Suprapubic skin (tissue), 4 donors: ENCODE data around the gene CSRNP3. TPM values are rescaled to one million over a fixed set of nuclear protein-coding genes. Genes with fewer than 3 reads are reported as not detected.

Source experiments
- DNase-seq, 2 donors: peaks; one replicate each; pipeline ENCODE4 v3.0.0-alpha.2; 2019; ENCODE audit warnings: low spot score in 2 of 2
- H3K27ac ChIP-seq: fragments of 200-600 bp; sonication (generic); one replicate; pipeline ENCODE4 v1.5.1; 2019
- H3K27me3 ChIP-seq: fragments of 200-600 bp; sonication (generic); one replicate; pipeline ENCODE4 v1.5.1; 2019
- H3K36me3 ChIP-seq: fragments of 200-600 bp; sonication (generic); one replicate; pipeline ENCODE4 v1.5.1; 2019
- H3K4me1 ChIP-seq: fragments of 200-600 bp; sonication (generic); one replicate; pipeline ENCODE4 v1.5.1; 2019
- H3K4me3 ChIP-seq: fragments of 200-600 bp; sonication (generic); one replicate; pipeline ENCODE4 v1.5.1; 2019; ENCODE audit warnings: mild to moderate bottlenecking
- H3K9me3 ChIP-seq: fragments of 200-600 bp; sonication (generic); one replicate; pipeline ENCODE4 v1.5.1; 2019
- EP300 ChIP-seq: sonication (generic); formaldehyde crosslinking; IDR thresholded peaks from one replicate; pipeline ENCODE4 v1.6.1; 2017; ENCODE audit warnings: antibody characterized with exemption
- POLR2A ChIP-seq, 2 donors: fragments of 450-650 bp; IDR thresholded peaks; one replicate each; pipeline ENCODE4 v1.6.1; 2017; ENCODE audit warnings: antibody characterized with exemption in 2 of 2, mild to moderate bottlenecking in 2 of 2, moderate library complexity in 2 of 2
- POLR2AphosphoS5 ChIP-seq, 3 donors: sonication (generic); formaldehyde crosslinking; IDR thresholded peaks; one replicate each; pipeline ENCODE4 v1.6.1; 2017; ENCODE audit warnings: antibody characterized with exemption in 3 of 3
- WGBS: methylation state at CpG from one replicate; pipeline ENCODE4 v1.1.5; 2018; 5-methylcytosine and 5-hydroxymethylcytosine counted together
- total RNA-seq, 4 donors: library from RNA; depleted of rRNA; stranded (reverse); fragments of >200 nt; gene quantifications; one replicate each; pipeline ENCODE4 v1.1.0, GENCODE V29; 2016
- TF ChIP-seq, protein P1 (sequence below), 2 donors: fragments of 200-600 bp in 1 of 2; fragments of 450-650 bp in 1 of 2; sonication (generic) in 1 of 2; IDR thresholded peaks; one replicate each; pipeline ENCODE4 v1.5.1; 2016 to 2019; ENCODE audit warnings: antibody characterized with exemption in 2 of 2, mild to moderate bottlenecking in 1 of 2, moderate library complexity in 1 of 2

The CSRNP3 gene
- total RNA-seq, 4 donors from 2014 or later: 1.3 to 7.2 (median 4.3) TPM

DNA sequence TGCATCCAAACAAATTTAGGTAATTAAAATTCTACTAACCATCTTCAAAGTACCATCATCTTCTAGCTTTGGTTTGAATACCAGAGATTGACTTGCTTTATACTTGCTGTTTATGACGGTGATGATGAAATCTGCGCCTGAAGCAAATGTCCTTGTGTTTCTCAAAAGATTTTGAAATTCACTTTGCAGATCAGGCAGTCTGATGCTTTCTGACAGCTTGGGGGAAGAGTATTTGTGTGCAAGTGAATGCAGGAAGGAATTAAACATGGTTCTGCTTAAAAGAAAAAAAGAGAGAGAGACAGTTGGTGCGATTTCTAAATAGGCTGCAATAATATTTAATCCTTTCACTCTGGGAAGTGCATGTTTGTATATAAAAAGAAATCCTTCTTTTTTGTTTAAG is 29.6 kb downstream of the CSRNP3 start:
- no peaks in the 10 kb centered on the region for H3K36me3 ChIP-seq
- H3K27ac ChIP-seq: no peak overlapping the region
- H3K27me3 ChIP-seq: no peaks in the 10 kb centered on the region
- no peaks in the 10 kb centered on the region for H3K9me3 ChIP-seq
- DNase-seq: no peak
- H3K4me3 ChIP-seq: no peak overlapping the region
- 87% methylated on average over 3 of the region's 3 CpGs for WGBS
- H3K4me1 ChIP-seq: no peaks in the 10 kb centered on the region
- no peak for TF ChIP-seq EP300
- TF ChIP-seq POLR2A (IDR thresholded peaks at IDR 0.05): no peak
- TF ChIP-seq, protein P1, sequence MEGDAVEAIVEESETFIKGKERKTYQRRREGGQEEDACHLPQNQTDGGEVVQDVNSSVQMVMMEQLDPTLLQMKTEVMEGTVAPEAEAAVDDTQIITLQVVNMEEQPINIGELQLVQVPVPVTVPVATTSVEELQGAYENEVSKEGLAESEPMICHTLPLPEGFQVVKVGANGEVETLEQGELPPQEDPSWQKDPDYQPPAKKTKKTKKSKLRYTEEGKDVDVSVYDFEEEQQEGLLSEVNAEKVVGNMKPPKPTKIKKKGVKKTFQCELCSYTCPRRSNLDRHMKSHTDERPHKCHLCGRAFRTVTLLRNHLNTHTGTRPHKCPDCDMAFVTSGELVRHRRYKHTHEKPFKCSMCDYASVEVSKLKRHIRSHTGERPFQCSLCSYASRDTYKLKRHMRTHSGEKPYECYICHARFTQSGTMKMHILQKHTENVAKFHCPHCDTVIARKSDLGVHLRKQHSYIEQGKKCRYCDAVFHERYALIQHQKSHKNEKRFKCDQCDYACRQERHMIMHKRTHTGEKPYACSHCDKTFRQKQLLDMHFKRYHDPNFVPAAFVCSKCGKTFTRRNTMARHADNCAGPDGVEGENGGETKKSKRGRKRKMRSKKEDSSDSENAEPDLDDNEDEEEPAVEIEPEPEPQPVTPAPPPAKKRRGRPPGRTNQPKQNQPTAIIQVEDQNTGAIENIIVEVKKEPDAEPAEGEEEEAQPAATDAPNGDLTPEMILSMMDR (IDR thresholded peaks at IDR 0.05): no peak
- no peak for TF ChIP-seq POLR2AphosphoS5 (IDR thresholded peaks at IDR 0.05)

DNA sequence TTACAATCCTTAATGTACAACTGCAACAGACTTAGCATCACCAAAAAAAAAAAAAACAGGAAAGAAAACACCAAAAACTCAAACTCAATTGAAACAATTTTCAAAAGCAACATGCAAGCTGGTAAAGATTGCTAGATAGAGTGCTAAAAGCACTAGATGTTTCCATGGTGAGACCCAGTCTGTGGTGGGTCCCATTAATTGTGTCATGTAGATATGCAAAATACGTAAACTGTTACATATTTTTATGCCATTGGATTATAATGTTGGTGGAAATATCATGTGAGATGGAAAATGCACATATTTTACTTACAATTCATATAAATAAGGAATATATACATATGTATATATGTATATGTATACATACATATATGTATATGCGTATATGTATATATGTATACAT is 30.5 kb downstream of the CSRNP3 start:
- whole genome bisulfite sequencing: 100% methylated on average over 2 of the region's 2 CpGs
- TF ChIP-seq, protein P1 (IDR thresholded peaks at IDR 0.05): no peak
- no peak for TF ChIP-seq POLR2A (IDR thresholded peaks at IDR 0.05)
- TF ChIP-seq POLR2AphosphoS5 (IDR thresholded peaks at IDR 0.05): no peak
- TF ChIP-seq EP300: no peak
- Histone ChIP-seq H3K27ac (no peak overlapping the region), H3K9me3 (no peaks in the 10 kb centered on the region), H3K4me1 (no peaks in the 10 kb centered on the region), H3K36me3 (no peaks in the 10 kb centered on the region), H3K4me3 (no peak overlapping the region), H3K27me3 (no peaks in the 10 kb centered on the region)
- no peak for DNase-seq

- Histone ChIP-seq H3K4me1 (no peaks in the 10 kb centered on the region), H3K9me3 (no peaks in the 10 kb centered on the region), H3K27me3 (no peaks in the 10 kb centered on the region), H3K4me3 (no peak overlapping the region), H3K27ac (no peak overlapping the region), H3K36me3 (no peaks in the 10 kb centered on the region)
- no peak for DNase-seq
- no peak for TF ChIP-seq POLR2AphosphoS5 (IDR thresholded peaks at IDR 0.05)
- TF ChIP-seq POLR2A (IDR thresholded peaks at IDR 0.05): no peak
- TF ChIP-seq EP300: no peak
- TF ChIP-seq, protein P1 (IDR thresholded peaks at IDR 0.05): no peak
These were observed 31.3 kb downstream of the CSRNP3 start for GRCh38 chr2:165500816-165501215.

DNA sequence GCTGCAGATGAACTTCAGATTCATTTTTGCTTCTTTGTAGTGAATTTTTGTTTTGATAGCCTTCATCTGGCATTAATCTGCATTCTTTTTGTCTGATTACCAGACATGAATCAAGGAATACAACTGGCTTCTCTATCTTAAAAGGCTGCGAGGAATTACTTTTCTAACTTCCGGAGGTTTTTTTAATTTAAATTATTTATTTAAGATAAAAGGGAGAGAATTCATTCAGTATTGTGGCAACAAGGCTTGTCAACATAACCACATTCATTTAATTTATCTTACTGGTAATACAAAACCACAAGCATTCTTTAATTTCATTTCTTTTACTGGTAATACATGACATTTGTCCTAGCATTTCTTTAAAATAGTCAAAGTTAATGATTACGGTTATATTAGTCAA is 36.0 kb downstream of the CSRNP3 start:
- WGBS: 47% methylated on average over 3 of the region's 3 CpGs
- TF ChIP-seq POLR2AphosphoS5 (IDR thresholded peaks at IDR 0.05): no peak
- Histone ChIP-seq H3K27ac (no peak overlapping the region), H3K36me3 (no peaks in the 10 kb centered on the region), H3K9me3 (no peaks in the 10 kb centered on the region), H3K27me3 (no peaks in the 10 kb centered on the region), H3K4me3 (no peak overlapping the region), H3K4me1 (no peaks in the 10 kb centered on the region)
- DNase-seq: no peak

DNA sequence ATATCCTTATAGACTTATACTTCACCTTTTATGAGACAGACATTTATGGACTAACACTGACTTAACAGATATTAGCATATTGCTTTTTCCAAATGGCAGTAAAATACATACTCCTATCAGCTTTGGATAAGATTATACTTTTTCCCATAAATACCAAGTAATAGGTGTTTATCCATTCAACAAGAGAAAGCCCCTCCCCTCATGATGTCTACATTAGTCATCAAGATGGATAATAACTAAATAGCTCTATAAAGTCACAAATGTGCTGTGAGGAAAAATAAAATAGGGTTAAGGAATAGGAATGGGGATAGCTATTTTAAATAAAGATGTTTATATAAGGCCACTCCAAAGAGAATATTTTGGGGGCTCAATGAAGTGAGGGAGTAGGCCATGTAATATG is 39.4 kb downstream of the CSRNP3 start:
- H3K4me3 ChIP-seq: no peak overlapping the region
- H3K27me3 ChIP-seq: no peaks in the 10 kb centered on the region
- no peak for DNase-seq
- no peaks in the 10 kb centered on the region for H3K4me1 ChIP-seq
- no peak overlapping the region for H3K27ac ChIP-seq
- no peaks in the 10 kb centered on the region for H3K36me3 ChIP-seq
- TF ChIP-seq, protein P1 (IDR thresholded peaks at IDR 0.05): no peak
- no peak for TF ChIP-seq EP300
- TF ChIP-seq POLR2AphosphoS5 (IDR thresholded peaks at IDR 0.05): no peak
- TF ChIP-seq POLR2A (IDR thresholded peaks at IDR 0.05): no peak
- no peaks in the 10 kb centered on the region for H3K9me3 ChIP-seq

GRCh38 chr2:165513479-165513878 is 44.0 kb downstream of the CSRNP3 start:
- 90% methylated on average over 1 of the region's 1 CpG for WGBS
- TF ChIP-seq POLR2AphosphoS5 (IDR thresholded peaks at IDR 0.05): no peak
- no peak for TF ChIP-seq EP300

More at GRCh38 chr2:165513479-165513878, 44.0 kb downstream of the CSRNP3 start:
- Histone ChIP-seq H3K36me3 (no peaks in the 10 kb centered on the region), H3K4me3 (no peak overlapping the region), H3K9me3 (no peaks in the 10 kb centered on the region), H3K27ac (no peak overlapping the region), H3K27me3 (no peaks in the 10 kb centered on the region), H3K4me1 (no peaks in the 10 kb centered on the region)
- DNase-seq: no peak
